K562 (cell line): ENCODE data around the gene KRT83. TPM values are rescaled to one million over a fixed set of nuclear protein-coding genes. Genes with fewer than 3 reads are reported as not detected.

Experiments
- ATAC-seq: fragments of 200-7000 bp; cut with Tn5 transposase; 3 replicates; pipeline ENCODE4 v1.9.1; 2020; ENCODE audit warnings: moderate library complexity
- BruUV-seq: library from RNA; stranded (reverse); fragments of 400-500 nt; replicated peaks from 2 replicates; lab custom pipeline; 2021; lab: Mats Ljungman, UMichigan
- CTCF ChIA-PET: fragments of 300-600 bp; formaldehyde crosslinking; extraction: SDS; loops from one replicate; lab custom pipeline; 2021; ENCODE audit warnings: low intra/inter-chr PET ratio; lab: Yijun Ruan, JAX
- POLR2A ChIA-PET: fragments of 300-600, 350-650 bp; sonication (Branson Sonifier 250); formaldehyde crosslinking; extraction: SDS; loops from one replicate; lab custom pipeline; 2021; ENCODE audit warnings: antibody characterized with exemption, inconsistent platforms; lab: Yijun Ruan, JAX
- DNase-seq, 4 experiments: peaks; one replicate each; pipeline versions ENCODE4 v3.0.0 to v3.0.0-alpha.2; 2011 to 2018; ENCODE audit warnings: low spot score in 3 of 4, mixed read lengths in 3 of 4; ENCODE audit errors: extremely low read depth in 1 of 4
- FAIRE-seq: peaks from 2 replicates; lab custom pipeline; 2011; peaks lifted over from hg19 to GRCh38; lab: Jason Lieb, UNC
- H2AFZ ChIP-seq: 2 replicates; pipeline ENCODE4 v1.6.0; 2011; ENCODE audit warnings: low read depth, low read length, control low read depth, inconsistent platforms
- H3K27ac ChIP-seq: fragments of 200-600 bp; 3 replicates; pipeline ENCODE4 v1.8.0; 2011; ENCODE audit warnings: low read depth, mild to moderate bottlenecking, control low read depth, inconsistent platforms, low read length, moderate library complexity, mixed read lengths; ENCODE audit errors: extremely low read depth
- H3K27me3 ChIP-seq, 2 experiments: fragments of 300-600 bp in 1 of 2; 2 replicates in 1 of 2; 3 replicates in 1 of 2; pipeline versions ENCODE4 v1.6.0 to v1.8.0; 2011; ENCODE audit warnings: inconsistent platforms in 2 of 2, low read length in 2 of 2, mild to moderate bottlenecking in 1 of 2, mixed read lengths in 1 of 2, moderate library complexity in 1 of 2; ENCODE audit not compliant: control insufficient read depth in 2 of 2, insufficient read depth in 2 of 2
- H3K36me3 ChIP-seq: fragments of 300-600 bp; 3 replicates; pipeline ENCODE4 v1.8.0; 2011; ENCODE audit warnings: mild to moderate bottlenecking, low read length, inconsistent platforms; ENCODE audit not compliant: control insufficient read depth, insufficient read depth
- H3K4me1 ChIP-seq, 2 experiments: fragments of 200-600 bp in 1 of 2; replicated peaks in 1 of 2; 2 replicates in 1 of 2; 3 replicates in 1 of 2; pipeline versions ENCODE4 v1.5.1 to v1.8.0; 2011; ENCODE audit warnings: inconsistent platforms in 2 of 2, low read length in 2 of 2, mild to moderate bottlenecking in 1 of 2, mixed read lengths in 1 of 2, moderate library complexity in 1 of 2; ENCODE audit not compliant: control insufficient read depth in 2 of 2, insufficient read depth in 2 of 2
- H3K4me2 ChIP-seq: 2 replicates; pipeline ENCODE4 v1.6.1; 2011; ENCODE audit warnings: low read length, control low read depth, inconsistent platforms, mixed read lengths; ENCODE audit not compliant: insufficient read depth
- H3K4me3 ChIP-seq: fragments of 200-600 bp; sonication (generic), shearing (Covaris generic); 2 replicates; pipeline ENCODE4 v1.5.1; 2016; ENCODE audit warnings: control low read depth, inconsistent platforms
- H3K79me2 ChIP-seq: fragments of 200-600 bp; 3 replicates; pipeline ENCODE4 v1.8.0; 2011; ENCODE audit warnings: low read length, inconsistent platforms; ENCODE audit not compliant: control insufficient read depth, insufficient read depth
- H3K9ac ChIP-seq, 2 experiments: 2 replicates each; pipeline versions ENCODE4 v1.6.0 to v1.6.1; 2011; ENCODE audit warnings: low read depth in 2 of 2, low read length in 2 of 2, control low read depth in 1 of 2, inconsistent platforms in 1 of 2, mild to moderate bottlenecking in 1 of 2, mixed read lengths in 1 of 2; ENCODE audit not compliant: insufficient read depth in 1 of 2
- H3K9me1 ChIP-seq: one replicate; pipeline ENCODE4 v1.6.0; 2011; ENCODE audit warnings: inconsistent platforms, mild to moderate bottlenecking, low read length, moderate library complexity; ENCODE audit not compliant: control insufficient read depth, insufficient read depth
- H3K9me3 ChIP-seq: replicated peaks from 2 replicates; pipeline ENCODE4 v1.5.1; 2011; ENCODE audit warnings: low read depth, low read length, inconsistent platforms; ENCODE audit not compliant: control insufficient read depth, insufficient read depth
- H4K20me1 ChIP-seq: replicated peaks from 2 replicates; pipeline ENCODE4 v1.6.1; 2011; ENCODE audit warnings: low read length, inconsistent platforms, mixed read lengths; ENCODE audit not compliant: control insufficient read depth, insufficient read depth
- ATF1 ChIP-seq, 2 experiments: fragments of 450-650 bp in 1 of 2; IDR thresholded peaks; 2 replicates each; pipeline ENCODE4 v1.6.1; 2016; ENCODE audit warnings: missing compliant biosample characterization in 1 of 2, missing genetic modification characterization in 1 of 2
- CHCHD3 ChIP-seq: fragments of 250-450 bp; sonication (Bioruptor Pico); IDR thresholded peaks from 2 replicates; pipeline ENCODE4 v2.1.2; 2022; ENCODE audit warnings: mild to moderate bottlenecking
- FOXA3 ChIP-seq, 2 experiments: fragments of 450-650 bp in 1 of 2; sonication (generic) in 1 of 2; formaldehyde crosslinking; IDR thresholded peaks in 1 of 2; conservative IDR thresholded peaks in 1 of 2; 2 replicates each; pipeline versions ENCODE4 v1.4.0 to v1.8.0; 2020 to 2022; ENCODE audit warnings: mild to moderate bottlenecking in 2 of 2, missing genetic modification reagents in 1 of 2
- GTF2B ChIP-seq: IDR thresholded peaks from 2 replicates; pipeline ENCODE4 v1.6.1; 2011; ENCODE audit not compliant: insufficient read length; ENCODE audit errors: extremely low read depth
- LCOR ChIP-seq: sonication (generic); formaldehyde crosslinking; IDR thresholded peaks from 2 replicates; pipeline ENCODE4 v1.8.0; 2022; ENCODE audit warnings: mild to moderate bottlenecking, missing genetic modification reagents
- MBD2 ChIP-seq: sonication (generic); IDR thresholded peaks from 2 replicates; pipeline ENCODE4 v1.6.1; 2016; ENCODE audit warnings: low read depth, borderline replicate concordance
- POU5F1 ChIP-seq: fragments of 150-350 bp; IDR thresholded peaks from 2 replicates; pipeline ENCODE4 v1.6.1; 2014; ENCODE audit warnings: borderline replicate concordance, low read length, low read depth, mild to moderate bottlenecking; ENCODE audit not compliant: partially characterized antibody
- PRPF4 ChIP-seq: fragments of 200-400 bp; formaldehyde crosslinking; IDR thresholded peaks from one replicate; pipeline ENCODE4 v1.6.1; 2017; ENCODE audit warnings: low read length, low read depth, mild to moderate bottlenecking; ENCODE audit not compliant: insufficient read depth, poor library complexity, severe bottlenecking
- SAFB ChIP-seq: fragments of 200-400 bp; formaldehyde crosslinking; IDR thresholded peaks from 2 replicates; pipeline ENCODE4 v1.6.1; 2017; ENCODE audit warnings: low read depth, low read length, borderline replicate concordance
- TEAD1 ChIP-seq, 2 experiments: fragments of 450-650 bp in 1 of 2; sonication (generic) in 1 of 2; formaldehyde crosslinking; IDR thresholded peaks; 2 replicates each; pipeline versions ENCODE4 v1.4.0 to v1.8.0; 2020 to 2022; ENCODE audit warnings: mild to moderate bottlenecking in 2 of 2, missing genetic modification reagents in 1 of 2
- TSC22D4 ChIP-seq: fragments of 450-650 bp; IDR thresholded peaks from 2 replicates; pipeline ENCODE4 v1.6.1; 2016; ENCODE audit warnings: missing genetic modification characterization, missing biosample characterization, control low read depth
- ZNF778 ChIP-seq: fragments of 450-650 bp; formaldehyde crosslinking; IDR thresholded peaks from 2 replicates; pipeline ENCODE4 v1.4.0; 2020; ENCODE audit warnings: mild to moderate bottlenecking, moderate library complexity
- WGBS: fragments of 100-300 bp; shearing (Covaris generic); methylation state at CpG from one replicate; pipeline ENCODE4 v1.1.6; 2016; ENCODE audit warnings: low coverage, mixed read lengths; ENCODE audit not compliant: insufficient coverage; ENCODE audit errors: missing lambda C conversion rate; 5-methylcytosine and 5-hydroxymethylcytosine counted together
- in situ Hi-C: fragments of 300-500 bp; cut with MboI; formaldehyde crosslinking; loops from 4 replicates; pipeline ENCODE4 v1.15.0; 2018; ENCODE audit warnings: inconsistent platforms, mixed read lengths
- intact Hi-C: fragments of 100-400 bp; cut with micrococcal nuclease; formaldehyde crosslinking; loops from 2 replicates; pipeline ENCODE4 v1.14.2; 2022
- polyA plus RNA-seq, 8 experiments: library from polyadenylated mRNA; depleted of rRNA in 4 of 8; stranded (reverse) in 5 of 8; unstranded in 3 of 8; fragments of >200 nt; fragmentation: Nextera tagmentation in 2 of 8; fragmentation: Illumina TruSeq in 1 of 8; extraction: Ambion mirVana in 2 of 8; extraction: Trizol in 1 of 8; gene quantifications; 2 replicates each; pipeline versions ENCODE4 v1.2.1 to v1.2.3, GENCODE V29; 2011 to 2014; ENCODE audit warnings: inconsistent platforms in 1 of 8, missing spikeins in 1 of 8
- total RNA-seq, 7 experiments: library from RNA; depleted of rRNA in 6 of 7; stranded (reverse); fragments of >200 nt in 6 of 7; fragmentation: Illumina TruSeq in 2 of 7; extraction: Trizol in 2 of 7; gene quantifications; 2 replicates each; pipeline versions ENCODE4 v1.2.1 to v1.2.3, GENCODE V29; 2011 to 2021; ENCODE audit warnings: low replicate concordance in 1 of 7

KRT83 gene
- total and polyA plus RNA-seq, 9 of the 15 experiments (the other 6 are each of a cell fraction or from before 2014, with no cell fraction given): not detected

- in situ Hi-C loops: no loop called here
- CTCF ChIA-PET: no interaction called here
- H3K27ac ChIP-seq: no peak overlapping the region
- POLR2A ChIA-PET: interaction anchor here (0.6 kb wide), 1 partner anchor 589 kb away, joined by 4 read pairs; no protein-coding TSS in a partner anchor
- no peaks in the 10 kb centered on the region for H3K36me3 ChIP-seq
- intact Hi-C loops: no loop called here
- peaks cover 13 to 35% of the 10 kb centered on the region in 2 experiments; a peak in 4 of 5 replicates for H3K27me3 ChIP-seq
- DNase-seq: no peak
- no peak overlapping the region for H3K4me2 ChIP-seq
- FAIRE-seq: no peak
- BruUV-seq: no TSS peak
- no peak for ATAC-seq
- TF ChIP-seq FOXA3 (CRISPR knock-in tag; conservative IDR thresholded peaks at IDR 0.05 in 1 of 2, IDR thresholded peaks at IDR 0.05 in 1 of 2) (no peak), CHCHD3 (CRISPR knock-in tag) (no peak), LCOR (CRISPR knock-in tag) (no peak), PRPF4 (no peak), TEAD1 (CRISPR knock-in tag; IDR thresholded peaks at IDR 0.05) (no peak), ATF1 (CRISPR knock-in tag; IDR thresholded peaks at IDR 0.05) (no peak), ATF1 (tag; IDR thresholded peaks at IDR 0.05) (no peak), ZNF778 (CRISPR knock-in tag) (no peak), GTF2B (no peak), POU5F1 (no peak), SAFB (no peak), MBD2 (no peak), TSC22D4 (tag) (no peak)
- TF ChIP-seq, all 486 proteins: peak for 0
- Histone ChIP-seq H3K4me3 (no peak overlapping the region), H3K9me3 (no peaks in the 10 kb centered on the region), H3K9me1 (no peaks in the 10 kb centered on the region), H2AFZ (no peak overlapping the region), H3K9ac (no peak overlapping the region), H3K4me1 (peaks cover 0 to 8% of the 10 kb centered on the region in 2 experiments; a peak in 2 of 5 replicates), H3K79me2 (no peaks in the 10 kb centered on the region), H4K20me1 (no peaks in the 10 kb centered on the region; the same call in 1 of the 2 replicates)
- 0% methylated on average over 2 of the region's 2 CpGs for WGBS
Observed at GRCh38 chr12:52306731-52307130, 14.5 kb downstream of the KRT83 start.
